COLO668 (cell line): Measurements from ENCODE around the gene ZBTB44.
"Not testable (repeated sequence)": the region's sequence is repeated elsewhere in the genome, so short reads cannot be mapped to it uniquely, and the experiment has no call there.

Experiments
- DNase-seq: peaks from one replicate; lab custom pipeline; 2025; ENCODE audit not compliant: unreplicated experiment; lab: John Stamatoyannopoulos, UW

ZBTB44 gene

GRCh38 chr11:130313383-130314183 is 1.1 kb downstream of the ZBTB44 start:
- DNase-seq = no peak

- DNase-seq = no peak
These were observed 2.7 kb downstream of the ZBTB44 start for GRCh38 chr11:130312046-130312445.

GRCh38 chr11:130310622-130311021 is 4.1 kb downstream of the ZBTB44 start:
- DNase-seq = no peak

- no peak for DNase-seq
These were observed 5.8 kb downstream of the ZBTB44 start for GRCh38 chr11:130308886-130309285.

GRCh38 chr11:130308059-130308458 is 6.7 kb downstream of the ZBTB44 start:
- no peak for DNase-seq

GRCh38 chr11:130304651-130305050 is 10.1 kb downstream of the ZBTB44 start:
- no peak for DNase-seq

- no peak for DNase-seq
These were observed 13.7 kb downstream of the ZBTB44 start for GRCh38 chr11:130301002-130301401.

GRCh38 chr11:130300567-130300966 is 14.2 kb downstream of the ZBTB44 start:
- no peak for DNase-seq

- DNase-seq = no peak
These were observed 14.7 kb downstream of the ZBTB44 start for GRCh38 chr11:130299978-130300377.

GRCh38 chr11:130295657-130296056 is 19.1 kb downstream of the ZBTB44 start:
- no peak for DNase-seq

- no peak for DNase-seq
These were observed 32.6 kb downstream of the ZBTB44 start for GRCh38 chr11:130282111-130282510.

GRCh38 chr11:130281341-130281740 is 33.4 kb downstream of the ZBTB44 start:
- not testable (repeated sequence) for DNase-seq

- no peak for DNase-seq
These were observed 34.7 kb downstream of the ZBTB44 start for GRCh38 chr11:130279989-130280388.

- DNase-seq = no peak
These were observed 36.0 kb downstream of the ZBTB44 start for GRCh38 chr11:130278745-130279144.

- no peak for DNase-seq
These were observed 36.6 kb downstream of the ZBTB44 start for GRCh38 chr11:130278151-130278550.

- DNase-seq = no peak
These were observed 42.4 kb downstream of the ZBTB44 start for GRCh38 chr11:130272336-130272735.

GRCh38 chr11:130269326-130269943 is 45.3 kb downstream of the ZBTB44 start:
- no peak for DNase-seq

GRCh38 chr11:130263351-130263750 is 51.4 kb downstream of the ZBTB44 start:
- no peak for DNase-seq

GRCh38 chr11:130262424-130262823 is 52.3 kb downstream of the ZBTB44 start:
- no peak for DNase-seq

- DNase-seq = no peak
These were observed 53.1 kb downstream of the ZBTB44 start for GRCh38 chr11:130261571-130261970.

- DNase-seq = no peak
These were observed 54.0 kb downstream of the ZBTB44 start for GRCh38 chr11:130260742-130261141.

- DNase-seq = no peak
These were observed 54.6 kb downstream of the ZBTB44 start for GRCh38 chr11:130260080-130260627.
